ENCODE measurements around the gene RAB4A.

The RAB4A gene

DNA sequence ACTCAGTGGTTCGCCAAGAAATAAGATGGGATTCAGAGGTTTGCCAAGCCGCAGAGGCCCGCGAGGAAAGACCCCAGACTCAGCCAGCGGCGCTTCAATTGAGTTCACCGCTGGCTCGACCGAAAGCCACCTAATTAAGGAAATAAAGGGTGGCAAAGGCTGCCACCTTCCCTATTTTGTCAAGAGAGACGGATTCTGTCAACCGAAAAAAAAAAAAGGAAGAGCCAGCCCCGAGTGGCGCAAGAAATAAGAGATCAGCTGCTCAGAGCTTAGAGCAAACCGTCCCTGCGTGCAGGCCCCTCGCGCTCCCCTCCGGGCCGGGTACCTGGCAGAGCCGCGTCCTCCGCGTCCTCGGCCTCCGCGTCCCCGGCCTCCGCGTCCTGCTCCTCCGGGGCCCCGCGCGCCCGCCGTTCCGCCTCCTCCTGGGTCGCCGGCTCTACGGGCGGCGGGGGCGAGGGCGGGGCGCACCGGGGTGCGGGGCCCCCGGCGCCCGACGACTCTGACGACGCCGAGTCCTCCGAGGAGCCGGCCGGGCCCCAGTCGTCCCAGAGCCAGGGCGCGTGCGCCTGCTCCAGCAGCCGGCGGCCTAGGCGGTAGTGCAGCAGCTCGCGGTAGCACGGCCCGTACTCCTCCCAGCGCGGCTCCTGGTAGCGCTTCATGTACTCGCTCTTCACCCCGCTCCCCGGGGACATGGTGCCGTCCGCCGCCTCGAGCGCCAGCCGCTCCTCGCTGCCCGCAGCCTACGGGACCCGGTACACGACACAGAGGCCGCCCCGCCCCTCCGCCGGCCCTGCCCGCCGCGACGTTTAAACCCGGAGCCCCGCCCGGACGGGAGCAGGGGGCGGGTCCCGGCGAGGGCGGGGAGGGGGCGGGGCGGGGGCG is 71.1 kb downstream of the RAB4A start:
- no peak for FAIRE-seq

DNA sequence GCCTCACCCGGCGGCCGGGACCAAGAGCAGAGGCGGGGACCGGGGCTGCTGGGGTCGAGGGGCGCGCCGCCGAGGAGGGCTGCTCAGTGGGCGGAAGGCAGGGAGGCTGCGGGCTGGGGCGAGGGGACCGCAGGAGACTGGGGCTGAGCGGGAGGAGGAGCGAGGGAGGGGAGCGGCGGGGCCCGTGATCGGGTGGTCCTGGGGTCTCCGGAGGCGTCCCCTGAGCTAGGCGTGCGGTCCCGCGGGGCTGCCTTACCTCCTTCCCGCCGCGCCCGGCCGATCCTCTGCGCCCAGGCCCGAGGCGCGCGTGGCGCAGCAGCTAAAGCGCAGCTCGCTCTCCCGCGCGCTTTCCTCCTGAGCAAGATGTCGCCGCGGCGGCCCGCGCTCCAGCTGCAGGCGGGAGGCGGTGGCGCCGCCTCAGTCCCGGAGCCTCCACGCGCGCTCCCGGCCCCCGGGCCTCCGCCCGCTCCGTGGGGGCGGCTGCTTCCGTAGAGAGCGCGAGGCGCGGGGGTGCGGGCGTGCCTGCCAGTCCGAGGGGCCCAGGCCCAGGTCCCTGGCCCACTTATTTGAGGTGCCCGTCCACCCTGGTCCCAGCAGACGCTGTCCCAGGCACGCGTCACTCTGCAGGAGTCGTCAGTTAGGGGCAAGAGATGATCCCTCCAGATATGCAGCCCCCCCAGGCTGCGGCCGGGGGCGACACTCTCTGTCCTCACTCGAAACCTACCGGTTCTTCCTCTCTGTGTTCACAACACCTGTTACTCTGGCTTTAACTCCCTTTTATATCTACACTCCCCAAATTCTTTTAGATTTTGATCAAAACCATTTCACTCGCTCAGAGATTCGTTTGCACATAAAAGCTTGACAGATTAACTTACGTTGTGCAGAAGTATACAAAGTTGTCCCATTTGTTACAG is 72.0 kb downstream of the RAB4A start, which contains the start of gene CCSAP:
Gene CCSAP (minus strand): TSS at position 392 of the 914 bp plus-strand sequence. CDS start 582 bp downstream, outside the sequence.
- FAIRE-seq, result no peak

DNA sequence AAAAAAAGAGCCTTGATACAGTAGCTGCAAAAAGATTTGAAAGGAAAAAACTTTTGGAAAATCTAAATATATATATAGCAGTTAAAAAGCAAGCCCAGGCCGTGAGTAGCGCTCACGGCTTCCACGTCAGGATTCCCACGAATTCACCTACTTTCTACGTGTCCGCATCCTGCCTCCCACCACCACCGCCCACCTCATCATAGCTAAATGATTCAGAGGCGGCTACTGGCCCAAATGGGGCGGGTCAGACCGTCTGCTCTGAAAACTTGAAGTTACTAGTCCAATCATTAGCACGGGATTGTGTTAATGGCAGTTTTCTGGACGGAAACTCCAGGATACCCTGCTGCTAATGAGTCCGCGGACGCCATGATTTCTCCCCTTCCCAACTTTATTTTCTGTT is 73.2 kb downstream of the RAB4A start:
- no peak for FAIRE-seq

DNA sequence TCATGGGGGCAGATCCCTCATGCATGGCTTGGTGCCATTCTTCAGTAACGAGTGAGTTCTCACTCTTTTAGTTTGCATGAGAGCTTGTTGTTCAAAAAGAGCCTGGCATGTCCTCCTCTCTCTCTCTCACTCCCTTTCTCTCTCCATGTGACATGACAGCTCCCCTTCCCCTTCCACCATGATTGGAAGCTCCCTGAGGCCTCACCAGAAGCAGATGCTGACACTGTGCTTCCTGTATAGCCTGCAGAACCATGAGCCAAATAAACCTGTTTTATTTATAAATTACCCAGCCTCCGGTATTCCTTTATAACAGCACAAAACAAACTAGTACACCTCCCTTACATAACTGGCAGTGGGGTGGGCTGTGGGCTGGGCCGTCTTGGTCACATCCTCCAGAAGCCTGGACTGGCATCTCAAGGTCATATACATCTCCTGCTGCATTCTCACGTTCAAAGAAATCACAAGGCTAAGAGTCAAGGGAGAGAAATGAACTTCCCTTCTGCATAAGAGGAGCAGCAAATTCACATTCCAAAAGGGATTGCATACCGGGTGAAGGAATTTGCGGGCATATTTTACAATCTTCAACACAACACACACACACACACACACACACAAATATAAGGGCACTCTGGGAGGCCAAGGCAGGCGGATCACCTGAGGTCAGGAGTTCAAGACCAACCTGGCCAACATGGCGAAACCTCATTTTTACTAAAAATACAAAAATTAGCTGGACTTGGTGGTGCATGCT is 74.2 kb downstream of the RAB4A start:
- FAIRE-seq, result no peak

- no peak for FAIRE-seq
Observed at GRCh38 chr1:229347528-229347927, 76.6 kb downstream of the RAB4A start.

- FAIRE-seq, result no peak
Observed at GRCh38 chr1:229349463-229350385, 78.8 kb downstream of the RAB4A start.

DNA sequence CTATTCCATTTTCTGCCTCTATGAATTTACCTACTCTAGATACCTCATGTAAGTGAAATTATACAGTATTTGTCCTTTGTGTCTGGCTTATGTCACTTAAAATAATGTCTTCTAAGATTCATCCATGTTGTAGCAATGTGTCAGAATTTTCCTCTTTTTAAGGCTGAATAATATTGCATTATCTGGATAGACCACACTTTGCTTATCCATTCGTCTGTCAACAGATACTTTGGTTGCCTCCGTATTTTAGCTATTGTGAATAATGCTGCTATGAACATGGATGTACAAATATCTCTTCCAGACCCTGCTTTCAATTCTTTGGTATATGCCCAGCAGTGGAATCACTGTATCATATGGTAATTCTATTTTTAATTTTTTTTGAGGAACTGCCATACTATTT is 82.1 kb downstream of the RAB4A start:
- no peak for FAIRE-seq

- FAIRE-seq, result no peak
Observed at GRCh38 chr1:229354226-229354625, 83.3 kb downstream of the RAB4A start.
